Transverse colon (tissue), 4 donors: ENCODE results near the gene EXOC1L. TPM values are rescaled to one million over a fixed set of nuclear protein-coding genes. Genes with fewer than 3 reads are reported as not detected.
"Not testable (repeated sequence)": the region's sequence is repeated elsewhere in the genome, so short reads cannot be mapped to it uniquely, and the experiment has no call there.

Source experiments
- DNase-seq: peaks from one replicate; pipeline ENCODE4 v3.0.0-alpha.2; 2019
- H3K27ac ChIP-seq, 4 donors: fragments of 200-600 bp; sonication (generic); 2 replicates each; pipeline ENCODE4 v1.5.1; 2016 to 2018; ENCODE audit warnings: inconsistent platforms in 4 of 4
- H3K27me3 ChIP-seq: fragments of 200-600 bp; sonication (generic); 2 replicates; pipeline ENCODE4 v1.5.1; 2017; ENCODE audit warnings: inconsistent platforms
- H3K36me3 ChIP-seq, 4 donors: fragments of 200-600 bp; sonication (generic); 2 replicates each; pipeline ENCODE4 v1.5.1; 2017 to 2019; ENCODE audit warnings: inconsistent platforms in 4 of 4
- H3K4me1 ChIP-seq, 4 donors: fragments of 200-600 bp; sonication (generic); 2 replicates each; pipeline ENCODE4 v1.5.1; 2017 to 2020; ENCODE audit warnings: inconsistent platforms in 4 of 4
- H3K4me3 ChIP-seq, 4 donors: fragments of 200-600 bp; sonication (generic); 1 replicate in 1 of 4; 2 replicates in 3 of 4; pipeline versions ENCODE4 v1.5.1 to v1.6.1; 2017 to 2019; ENCODE audit warnings: inconsistent platforms in 4 of 4
- H3K9me3 ChIP-seq, 2 donors: fragments of 200-600 bp; sonication (generic); 2 replicates each; pipeline ENCODE4 v1.5.1; 2017 to 2019; ENCODE audit warnings: inconsistent platforms in 2 of 2
- EP300 ChIP-seq: sonication (generic); formaldehyde crosslinking; IDR thresholded peaks from one replicate; pipeline ENCODE4 v1.6.1; 2017; ENCODE audit warnings: antibody characterized with exemption, low read depth
- POLR2A ChIP-seq: fragments of 450-650 bp; IDR thresholded peaks from one replicate; pipeline ENCODE4 v1.6.1; 2016; ENCODE audit warnings: antibody characterized with exemption, mild to moderate bottlenecking, moderate library complexity
- POLR2AphosphoS5 ChIP-seq, 3 donors: sonication (generic); formaldehyde crosslinking; IDR thresholded peaks; one replicate each; pipeline ENCODE4 v1.6.1; 2016; ENCODE audit warnings: antibody characterized with exemption in 3 of 3
- whole genome bisulfite sequencing, 2 donors: methylation state at CpG; one replicate each; pipeline ENCODE4 v1.1.5; 2018; ENCODE audit warnings: low coverage in 1 of 2; 5-methylcytosine and 5-hydroxymethylcytosine counted together
- in situ Hi-C, 4 donors: fragments of 200-750 bp; cut with MboI; loops; one replicate each; pipeline versions ENCODE4 v1.15.0 to v1.15.1; 2017; ENCODE audit warnings: low sequenced_read_pairs in 3 of 4, low pct_ligation_motif_present in 1 of 4, low pct_unique_long_range_greater_than_20kb in 1 of 4
- intact Hi-C: fragments of 100-400 bp; cut with DNase I; formaldehyde crosslinking; loops from one replicate; pipeline ENCODE4 v1.15.1; 2023; ENCODE audit warnings: low total_unique reads
- total RNA-seq, 4 donors: library from RNA; depleted of rRNA; stranded (reverse); fragments of >200 nt; gene quantifications; one replicate each; pipeline ENCODE4 v1.1.0, GENCODE V29; 2016
- TF ChIP-seq, protein P1 (sequence below), 5 experiments: fragments of 200-600 bp in 3 of 5; fragments of 450-650 bp in 2 of 5; sonication (generic) in 3 of 5; IDR thresholded peaks; 1 replicate in 2 of 5; 2 replicates in 3 of 5; pipeline ENCODE4 v1.5.1; 2016 to 2017; ENCODE audit warnings: antibody characterized with exemption in 5 of 5, inconsistent platforms in 3 of 5, mild to moderate bottlenecking in 2 of 5, moderate library complexity in 1 of 5

EXOC1L gene
- total RNA-seq, 4 donors from 2014 or later, result not detected

DNA sequence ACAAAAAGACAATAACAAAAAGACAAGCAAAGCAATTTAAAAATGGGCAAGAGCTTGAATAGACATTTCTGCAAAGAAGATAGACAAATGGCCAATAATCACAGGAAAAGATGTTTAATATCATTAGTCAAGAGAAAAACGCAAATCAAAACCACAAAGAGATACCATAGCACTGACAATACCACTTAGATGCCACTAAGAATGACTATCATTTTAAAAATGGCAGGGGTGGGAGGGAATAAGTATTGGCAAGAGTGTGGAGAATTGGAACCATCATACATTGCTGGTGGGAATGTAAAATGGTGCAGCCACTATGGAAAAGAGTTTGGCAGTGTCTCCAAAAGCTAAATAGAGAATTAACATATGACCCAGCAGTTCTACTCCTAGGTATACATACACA is 18.8 kb downstream of the EXOC1L start:
- Histone ChIP-seq H3K27me3 (peaks cover 4% of the 10 kb centered on the region), H3K27ac (no peak overlapping the region), H3K36me3 (no peaks in the 10 kb centered on the region), H3K4me1 (no peaks in the 10 kb centered on the region), H3K9me3 (peaks cover 0 to 5% of the 10 kb centered on the region in 2 donors), H3K4me3 (no peak overlapping the region)
- 65 to 77% methylated on average over 1 of the region's 1 CpG for WGBS, 2 donors
- no peak for DNase-seq
- in situ Hi-C loops, result no loop called here
- TF ChIP-seq POLR2A, result no peak
- TF ChIP-seq, protein P1, sequence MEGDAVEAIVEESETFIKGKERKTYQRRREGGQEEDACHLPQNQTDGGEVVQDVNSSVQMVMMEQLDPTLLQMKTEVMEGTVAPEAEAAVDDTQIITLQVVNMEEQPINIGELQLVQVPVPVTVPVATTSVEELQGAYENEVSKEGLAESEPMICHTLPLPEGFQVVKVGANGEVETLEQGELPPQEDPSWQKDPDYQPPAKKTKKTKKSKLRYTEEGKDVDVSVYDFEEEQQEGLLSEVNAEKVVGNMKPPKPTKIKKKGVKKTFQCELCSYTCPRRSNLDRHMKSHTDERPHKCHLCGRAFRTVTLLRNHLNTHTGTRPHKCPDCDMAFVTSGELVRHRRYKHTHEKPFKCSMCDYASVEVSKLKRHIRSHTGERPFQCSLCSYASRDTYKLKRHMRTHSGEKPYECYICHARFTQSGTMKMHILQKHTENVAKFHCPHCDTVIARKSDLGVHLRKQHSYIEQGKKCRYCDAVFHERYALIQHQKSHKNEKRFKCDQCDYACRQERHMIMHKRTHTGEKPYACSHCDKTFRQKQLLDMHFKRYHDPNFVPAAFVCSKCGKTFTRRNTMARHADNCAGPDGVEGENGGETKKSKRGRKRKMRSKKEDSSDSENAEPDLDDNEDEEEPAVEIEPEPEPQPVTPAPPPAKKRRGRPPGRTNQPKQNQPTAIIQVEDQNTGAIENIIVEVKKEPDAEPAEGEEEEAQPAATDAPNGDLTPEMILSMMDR (IDR thresholded peaks at IDR 0.05), result no peak
- TF ChIP-seq POLR2AphosphoS5 (IDR thresholded peaks at IDR 0.05), result no peak
- no peak for TF ChIP-seq EP300
- intact Hi-C loops, result no loop called here

DNA sequence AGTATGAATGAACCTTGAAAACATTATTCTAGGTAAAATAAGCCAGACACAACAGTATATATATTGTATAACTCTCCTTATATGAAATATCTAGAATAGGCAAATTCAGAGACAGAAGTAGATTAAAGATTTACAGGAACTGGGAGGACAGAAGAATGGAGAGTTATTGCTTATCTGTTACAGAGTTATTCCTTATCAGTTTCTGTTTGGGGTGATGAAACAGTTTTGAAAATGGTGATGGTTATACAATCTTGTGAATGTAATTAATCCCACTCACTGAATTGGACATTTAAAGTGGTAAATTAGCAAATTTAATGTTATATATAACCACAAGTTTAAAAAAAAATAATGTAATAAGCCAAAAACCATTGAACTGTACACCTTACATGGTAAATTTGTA is 19.4 kb downstream of the EXOC1L start:
- Histone ChIP-seq H3K27me3 (peaks cover 4% of the 10 kb centered on the region), H3K36me3 (no peaks in the 10 kb centered on the region), H3K4me1 (no peaks in the 10 kb centered on the region), H3K4me3 (no peak overlapping the region), H3K9me3 (peaks cover 0 to 5% of the 10 kb centered on the region in 2 donors), H3K27ac (no peak overlapping the region)
- intact Hi-C loops, result no loop called here
- no peak for DNase-seq
- in situ Hi-C loops, result no loop called here
- TF ChIP-seq, protein P1 (IDR thresholded peaks at IDR 0.05), result no peak
- TF ChIP-seq EP300, result no peak
- no peak for TF ChIP-seq POLR2AphosphoS5 (IDR thresholded peaks at IDR 0.05)
- TF ChIP-seq POLR2A, result no peak

DNA sequence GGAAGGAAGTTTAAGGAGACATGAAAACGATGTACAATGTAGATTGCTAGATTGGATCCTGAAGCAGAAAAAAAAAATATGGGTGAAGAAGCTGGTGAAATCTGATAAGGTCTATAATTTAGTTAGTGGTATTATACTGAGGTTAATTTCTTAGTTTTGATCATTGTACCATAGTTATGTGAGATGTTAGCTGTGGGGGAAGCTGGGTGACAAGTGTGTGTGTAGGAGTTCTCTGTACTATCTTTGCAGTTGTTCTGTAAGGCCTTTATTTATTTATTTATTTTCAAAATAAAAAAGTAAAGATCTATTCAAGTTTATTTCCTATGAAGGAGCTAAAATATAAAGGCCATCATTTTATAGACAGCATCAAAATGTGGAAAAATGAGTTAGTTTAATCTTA is 21.4 kb downstream of the EXOC1L start:
- Histone ChIP-seq H3K9me3 (peaks cover 0 to 5% of the 10 kb centered on the region in 2 donors), H3K4me1 (no peaks in the 10 kb centered on the region), H3K27me3 (no peaks in the 10 kb centered on the region), H3K4me3 (no peak overlapping the region), H3K36me3 (no peaks in the 10 kb centered on the region), H3K27ac (no peak overlapping the region)
- in situ Hi-C loops, result no loop called here
- TF ChIP-seq POLR2AphosphoS5 (IDR thresholded peaks at IDR 0.05) (no peak), POLR2A (no peak), EP300 (no peak)
- TF ChIP-seq, protein P1 (IDR thresholded peaks at IDR 0.05), result no peak
- WGBS, 2 donors, result 84 to 93% methylated on average over 1 of the region's 1 CpG
- intact Hi-C loops, result no loop called here
- no peak for DNase-seq

DNA sequence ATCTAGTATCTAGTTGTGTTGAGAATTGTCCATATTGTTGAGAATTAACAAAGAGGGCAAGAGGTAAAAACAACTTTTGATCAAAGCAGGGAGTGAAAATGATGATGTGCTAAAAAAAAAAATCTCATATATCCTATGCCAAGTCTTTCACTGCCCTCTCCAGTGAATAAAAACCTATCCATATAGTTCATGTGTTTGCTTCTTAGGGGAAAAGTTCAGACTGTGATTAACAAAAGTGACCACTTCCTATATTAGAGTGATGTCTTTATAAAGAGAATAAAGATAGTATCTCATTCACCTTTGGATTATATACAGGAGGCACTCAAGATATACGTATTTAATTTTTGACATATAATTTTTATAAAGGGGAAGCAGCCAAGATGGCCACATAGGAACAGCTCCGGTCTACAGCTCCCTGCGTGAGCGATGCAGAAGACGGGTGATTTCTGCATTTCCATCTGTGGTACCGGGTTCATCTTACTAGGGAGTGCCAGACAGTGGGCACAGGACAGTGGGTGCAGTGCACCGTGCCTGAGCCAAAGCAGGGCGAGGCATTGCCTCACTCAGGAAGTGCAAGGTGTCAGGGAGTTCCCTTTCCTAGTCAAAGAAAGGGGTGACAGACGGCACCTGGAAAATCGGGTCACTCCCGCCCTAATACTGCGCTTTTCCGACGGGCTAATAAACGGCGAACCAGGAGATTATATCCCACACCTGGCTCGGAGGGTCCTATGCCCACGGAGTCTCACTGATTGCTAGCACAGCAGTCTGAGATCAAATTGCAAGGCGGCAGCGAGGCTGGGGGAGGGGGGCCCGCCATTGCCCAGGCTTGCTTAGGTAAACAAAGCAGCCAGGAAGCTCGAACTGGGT is 22.0 kb downstream of the EXOC1L start:
- WGBS, 2 donors, result 85 to 100% methylated on average over 1 to 19 of the region's 22 CpGs
- H3K27ac ChIP-seq, H3K27me3 ChIP-seq, H3K4me1 ChIP-seq, intact Hi-C loops, H3K4me3 ChIP-seq, H3K9me3 ChIP-seq, in situ Hi-C loops, DNase-seq, H3K36me3 ChIP-seq: not testable (repeated sequence)

DNA sequence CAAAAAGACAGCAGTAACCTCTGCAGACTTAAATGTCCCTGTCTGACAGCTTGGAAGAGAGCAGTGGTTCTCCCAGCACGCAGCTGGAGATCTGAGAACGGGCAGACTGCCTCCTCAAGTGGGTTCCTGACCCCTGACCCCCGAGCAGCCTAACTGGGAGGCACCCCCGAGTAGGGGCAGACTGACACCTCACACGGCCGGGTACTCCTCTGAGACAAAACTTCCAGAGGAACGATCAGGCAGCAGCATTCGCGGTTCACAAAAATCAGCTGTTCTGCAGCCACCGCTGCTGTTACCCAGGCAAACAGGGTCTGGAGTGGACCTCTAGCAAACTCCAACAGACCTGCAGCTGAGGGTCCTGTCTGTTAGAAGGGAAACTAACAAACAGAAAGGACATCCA is 22.7 kb downstream of the EXOC1L start:
- H3K4me3 ChIP-seq, H3K27ac ChIP-seq, H3K36me3 ChIP-seq, DNase-seq, intact Hi-C loops, H3K9me3 ChIP-seq, H3K27me3 ChIP-seq, H3K4me1 ChIP-seq, in situ Hi-C loops: not testable (repeated sequence)
- 64% methylated on average over 9 of the region's 10 CpGs; no CpG with 5 or more reads in 1 of the 2 donors for WGBS, 2 donors
